Measurements from ENCODE around the gene TBX22.
"Not testable (repeated sequence)": the region's sequence is repeated elsewhere in the genome, so short reads cannot be mapped to it uniquely, and the experiment has no call there.

Gene TBX22

GRCh38 chrX:80021621-80022020 lies 7.1 kb downstream of the TBX22 start:
- TF ChIP-seq CTCF (IDR thresholded peaks at IDR 0.05), result no peak
- peaks cover 15% of the 10 kb centered on the region for H3K27me3 ChIP-seq
- H3K27ac ChIP-seq, result no peak overlapping the region
- H3K4me1 ChIP-seq (ENCODE audit: control insufficient read depth in 1 of 2, insufficient read depth in 1 of 2, low read depth in 1 of 2, low read length in 1 of 2), result no peaks in the 10 kb centered on the region
- H3K9me3 ChIP-seq, result no peaks in the 10 kb centered on the region
- H3K4me3 ChIP-seq (ENCODE audit: low read depth in 1 of 2, low read length in 1 of 2), result no peak overlapping the region
- no peaks in the 10 kb centered on the region for H3K36me3 ChIP-seq

DNA sequence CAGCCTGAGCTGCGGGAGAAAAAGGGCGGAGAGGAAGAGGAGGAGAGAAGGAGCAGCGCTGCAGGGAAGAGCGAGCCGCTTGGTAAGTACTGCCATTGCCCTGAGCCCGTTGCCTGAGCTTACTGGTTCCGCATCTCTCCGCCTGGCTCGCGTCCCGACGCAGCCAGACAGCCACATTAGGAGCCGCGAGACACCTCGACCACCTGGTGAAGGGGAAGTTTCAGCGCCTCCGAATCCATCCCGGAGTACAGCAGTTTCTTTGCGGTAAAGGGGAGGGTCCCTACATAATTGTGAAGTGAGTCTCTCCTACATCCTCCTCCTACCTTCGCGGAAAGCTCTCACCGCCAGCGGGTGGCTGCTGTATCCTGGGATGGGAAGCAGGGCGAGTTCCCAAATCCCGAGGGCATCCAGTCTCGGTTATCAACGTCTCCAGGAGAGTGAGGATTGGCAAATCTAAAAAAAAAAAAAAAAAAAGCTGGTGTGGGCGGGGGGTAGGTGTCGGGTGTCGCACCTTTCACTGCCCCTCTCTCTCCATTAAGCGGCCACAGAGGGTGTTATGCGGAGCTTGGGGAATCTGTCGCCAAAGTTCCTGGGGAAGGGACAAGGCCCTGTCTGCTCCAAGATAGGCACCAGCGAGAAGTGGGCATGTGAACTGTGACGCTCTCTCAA lies 7.9 kb downstream of the TBX22 start:
- Histone ChIP-seq H3K27ac (no peak overlapping the region), H3K27me3 (peaks cover 15% of the 10 kb centered on the region), H3K9me3 (no peaks in the 10 kb centered on the region), H3K4me3 (ENCODE audit: low read depth in 1 of 2, low read length in 1 of 2) (no peak overlapping the region), H3K4me1 (ENCODE audit: control insufficient read depth in 1 of 2, insufficient read depth in 1 of 2, low read depth in 1 of 2, low read length in 1 of 2) (no peaks in the 10 kb centered on the region), H3K36me3 (no peaks in the 10 kb centered on the region)
- no peak for TF ChIP-seq CTCF (IDR thresholded peaks at IDR 0.05)

DNA sequence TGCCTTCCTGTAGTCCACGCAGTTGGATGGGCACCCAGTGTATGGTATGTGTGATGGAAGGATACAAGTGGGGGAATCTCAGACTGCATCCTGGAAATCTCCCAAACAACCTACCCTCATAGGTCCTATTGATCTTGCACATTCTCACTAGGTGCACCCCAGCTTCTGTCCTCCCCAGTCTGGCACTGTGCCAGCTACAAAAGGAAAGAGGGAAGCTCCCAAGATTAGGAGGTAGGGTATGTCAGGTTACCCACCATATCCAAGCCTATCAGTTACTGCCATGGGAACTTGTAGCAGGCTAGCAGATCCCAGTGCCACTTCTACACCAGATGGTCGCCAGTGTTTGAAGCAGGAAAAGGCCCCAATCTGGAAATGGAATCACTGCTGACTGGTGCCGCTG lies 11.6 kb downstream of the TBX22 start:
- Histone ChIP-seq H3K27ac (no peak overlapping the region), H3K36me3 (no peaks in the 10 kb centered on the region), H3K4me1 (ENCODE audit: control insufficient read depth in 1 of 2, insufficient read depth in 1 of 2, low read depth in 1 of 2, low read length in 1 of 2) (no peaks in the 10 kb centered on the region), H3K27me3 (peaks cover 15% of the 10 kb centered on the region), H3K9me3 (no peaks in the 10 kb centered on the region), H3K4me3 (ENCODE audit: low read depth in 1 of 2, low read length in 1 of 2) (no peak overlapping the region)
- TF ChIP-seq CTCF (IDR thresholded peaks at IDR 0.05), result no peak

DNA sequence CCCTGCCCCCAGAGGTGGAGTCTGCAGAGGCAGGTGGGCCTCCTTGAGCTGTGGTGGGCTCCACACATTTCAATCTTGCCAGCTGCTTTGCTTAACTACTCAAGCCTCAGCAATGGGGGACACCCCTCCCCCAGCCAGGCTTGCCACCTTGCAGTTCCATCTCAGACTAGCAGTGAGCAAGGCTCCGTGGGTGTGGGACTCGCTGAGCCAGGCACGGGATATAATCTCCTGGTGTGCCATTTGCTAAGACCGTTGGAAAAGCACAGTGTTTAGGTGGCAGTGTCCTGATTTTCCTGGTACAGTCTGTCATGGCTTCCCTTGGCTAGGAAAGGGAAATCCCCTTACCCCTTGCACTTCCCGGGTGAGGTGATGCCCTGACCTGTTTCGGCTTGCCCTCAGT lies 51.6 kb downstream of the TBX22 start:
- not testable (repeated sequence) for H3K9me3 ChIP-seq; H3K27ac ChIP-seq; H3K36me3 ChIP-seq; H3K4me3 ChIP-seq (ENCODE audit: low read depth in 1 of 2, low read length in 1 of 2); H3K4me1 ChIP-seq (ENCODE audit: control insufficient read depth in 1 of 2, insufficient read depth in 1 of 2, low read depth in 1 of 2, low read length in 1 of 2); H3K27me3 ChIP-seq

DNA sequence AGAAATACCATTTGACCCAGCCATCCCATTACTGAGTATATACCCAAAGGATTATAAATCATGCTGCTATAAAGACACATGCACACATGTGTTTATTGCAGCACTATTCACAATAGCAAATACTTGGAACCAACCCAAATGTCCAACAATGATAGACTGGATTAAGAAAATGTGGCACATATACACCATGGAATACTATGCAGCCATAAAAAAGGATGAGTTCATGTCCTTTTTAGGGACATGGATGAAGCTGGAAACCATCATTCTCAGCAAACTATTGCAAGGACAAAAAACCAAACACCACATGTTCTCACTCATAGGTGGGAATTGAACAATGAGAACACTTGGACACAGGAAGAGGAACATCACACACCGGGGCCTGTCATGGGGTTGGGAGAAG lies 61.1 kb downstream of the TBX22 start:
- not testable (repeated sequence) for H3K27me3 ChIP-seq; H3K4me1 ChIP-seq (ENCODE audit: control insufficient read depth in 1 of 2, insufficient read depth in 1 of 2, low read depth in 1 of 2, low read length in 1 of 2); H3K9me3 ChIP-seq; H3K4me3 ChIP-seq (ENCODE audit: low read depth in 1 of 2, low read length in 1 of 2); H3K27ac ChIP-seq; H3K36me3 ChIP-seq

Data from neutrophil (primary cell).